Non-pigmented ciliary epithelial cell (primary cell): Measurements from ENCODE around the gene TRANK1.
A peak's percentile ranks its signal among the peaks of the same experiment; 100 is the strongest.
"Not testable (repeated sequence)": the region's sequence is repeated elsewhere in the genome, so short reads cannot be mapped to it uniquely, and the experiment has no call there.

ENCODE experiments used
- DNase-seq: peaks from one replicate; pipeline ENCODE4 v3.0.0-alpha.2; 2010; ENCODE audit warnings: low read depth

TRANK1 gene

DNA sequence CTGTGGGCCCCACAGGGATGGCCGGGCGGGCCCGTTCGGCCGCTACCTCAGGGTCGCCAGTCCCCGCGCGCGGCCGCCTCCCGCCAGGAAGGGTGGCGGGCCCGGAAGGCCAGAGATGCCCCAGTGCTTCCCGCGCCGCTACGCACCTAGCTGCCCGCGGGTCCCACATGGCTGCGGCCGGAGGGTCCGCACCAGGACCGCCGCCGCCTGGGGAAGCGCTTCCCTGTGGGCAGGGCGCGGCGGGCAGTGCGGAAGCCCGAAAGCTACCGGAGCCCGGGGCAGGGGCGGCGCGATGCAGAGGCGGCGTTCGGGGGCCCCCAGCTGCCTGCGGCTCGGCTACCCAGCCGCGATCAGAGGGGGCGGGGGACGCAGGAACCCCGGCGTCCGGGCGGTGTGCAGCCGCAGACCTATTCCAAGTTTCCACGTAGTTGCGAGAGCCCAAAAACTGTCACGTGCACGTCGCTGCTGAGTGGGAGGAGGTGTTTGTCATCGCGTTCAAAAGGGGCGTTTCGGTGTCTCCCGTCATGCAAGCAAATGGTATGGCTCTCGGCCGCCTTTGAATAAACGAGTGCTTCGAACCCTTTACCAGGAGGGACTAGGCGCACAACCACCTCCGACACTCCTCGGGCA, at the start of gene TRANK1:
Gene TRANK1, minus strand, starts transcription at position 414 of the 630 bp plus-strand sequence. Its CDS starts 245 bp downstream, at position 169.
- DNase-seq, result no peak

- peak; percentile 100 for DNase-seq
These were observed 48.8 kb upstream of the TRANK1 start, which contains the start of gene MLH1 for GRCh38 chr3:36993326-36994283. MLH1 (plus strand) TSS chr3:36993518; CDS start chr3:36993548, 30 bp downstream.

DNA sequence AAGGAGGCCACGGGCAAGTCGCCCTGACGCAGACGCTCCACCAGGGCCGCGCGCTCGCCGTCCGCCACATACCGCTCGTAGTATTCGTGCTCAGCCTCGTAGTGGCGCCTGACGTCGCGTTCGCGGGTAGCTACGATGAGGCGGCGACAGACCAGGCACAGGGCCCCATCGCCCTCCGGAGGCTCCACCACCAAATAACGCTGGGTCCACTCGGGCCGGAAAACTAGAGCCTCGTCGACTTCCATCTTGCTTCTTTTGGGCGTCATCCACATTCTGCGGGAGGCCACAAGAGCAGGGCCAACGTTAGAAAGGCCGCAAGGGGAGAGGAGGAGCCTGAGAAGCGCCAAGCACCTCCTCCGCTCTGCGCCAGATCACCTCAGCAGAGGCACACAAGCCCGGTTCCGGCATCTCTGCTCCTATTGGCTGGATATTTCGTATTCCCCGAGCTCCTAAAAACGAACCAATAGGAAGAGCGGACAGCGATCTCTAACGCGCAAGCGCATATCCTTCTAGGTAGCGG, 48.0 kb upstream of the TRANK1 start, which contains the start of gene EPM2AIP1:
Gene EPM2AIP1, minus strand, starts transcription at position 326 of the 520 bp plus-strand sequence. Its CDS starts 54 bp downstream, at position 272.
- DNase-seq, result no peak

GRCh38 chr3:36991923-36992805, 47.3 kb upstream of the TRANK1 start:
- DNase-seq, result peak; percentile 44

- no peak for DNase-seq
These were observed 46.3 kb upstream of the TRANK1 start for GRCh38 chr3:36991147-36991546.

DNA sequence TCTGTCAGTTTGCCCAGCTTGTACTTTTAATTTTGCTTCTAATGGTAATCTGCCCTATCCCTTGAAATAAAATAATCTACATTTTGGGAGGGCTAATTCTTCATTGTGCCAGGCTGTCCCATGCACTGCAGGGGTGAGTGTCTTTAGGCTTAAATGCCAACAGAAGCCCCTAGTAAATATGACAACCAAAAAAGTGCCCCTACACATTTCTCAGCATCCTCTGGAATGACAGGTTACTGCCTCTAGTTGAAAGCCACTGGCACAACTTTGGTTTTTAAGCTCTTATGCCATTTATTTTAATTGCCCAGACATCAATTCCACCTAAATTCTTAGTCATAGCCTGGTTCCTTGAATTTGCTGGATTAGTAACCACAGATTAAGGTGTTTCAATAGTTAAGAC, 44.7 kb upstream of the TRANK1 start:
- no peak for DNase-seq

DNA sequence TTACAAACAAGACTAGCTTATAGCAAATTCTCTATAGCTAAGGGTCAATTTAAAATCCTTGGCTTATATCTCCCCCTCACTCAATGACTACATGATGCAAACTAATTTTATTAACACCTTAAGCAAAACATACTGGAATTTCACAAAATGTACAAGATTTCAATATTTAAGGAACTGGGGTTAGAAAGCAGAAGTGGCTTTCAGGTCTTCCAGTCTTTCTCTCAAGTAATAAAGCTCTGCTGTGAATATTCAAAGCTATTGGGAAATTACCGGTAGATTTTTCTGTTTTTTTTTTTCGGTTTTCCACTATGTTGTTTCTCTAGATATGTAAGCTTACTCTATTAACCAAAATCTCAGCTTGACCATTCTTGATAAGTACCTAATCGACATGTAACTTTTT, 44.2 kb upstream of the TRANK1 start:
- DNase-seq, result no peak

GRCh38 chr3:36988356-36988755, 43.5 kb upstream of the TRANK1 start:
- DNase-seq, result no peak

DNA sequence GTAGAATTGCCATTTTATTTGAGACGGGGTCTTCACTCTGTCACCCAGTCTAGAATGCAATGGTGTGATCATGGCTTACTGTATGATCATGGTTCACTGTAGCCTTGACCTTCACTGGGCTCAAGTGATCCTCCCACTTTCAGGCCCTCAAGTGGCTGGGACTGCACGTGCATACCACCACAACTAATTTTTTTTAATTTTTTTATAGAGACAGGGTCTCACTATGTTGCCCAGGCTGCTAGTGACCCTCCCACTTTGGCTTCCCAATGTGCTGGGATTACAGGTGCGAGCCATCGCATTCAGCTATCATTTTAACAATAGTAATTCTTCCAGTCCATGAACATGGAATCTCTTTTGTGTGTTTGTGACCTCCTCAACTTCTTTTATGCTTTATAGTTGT, 36.2 kb upstream of the TRANK1 start:
- no peak for DNase-seq

- DNase-seq, result no peak
These were observed 28.3 kb upstream of the TRANK1 start for GRCh38 chr3:36973139-36973538.

DNA sequence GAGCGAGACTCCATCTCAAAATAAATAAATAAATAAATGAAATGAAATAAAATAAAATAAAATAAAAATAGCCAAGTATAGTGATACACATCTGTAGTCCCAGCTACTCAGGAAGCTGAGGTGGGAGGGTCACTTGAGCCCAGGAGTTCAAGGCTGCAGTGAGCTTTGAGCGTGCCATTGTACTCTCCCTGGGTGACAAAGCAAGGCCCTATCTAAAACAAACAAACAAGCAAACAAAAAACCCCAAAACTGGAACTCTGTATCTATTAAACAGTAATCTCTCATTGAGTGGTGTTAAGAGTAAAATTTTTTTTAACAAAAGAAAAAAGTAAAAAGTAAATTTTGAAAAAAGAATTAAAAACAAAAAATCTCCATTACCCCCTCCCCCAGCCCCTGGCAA, 27.3 kb upstream of the TRANK1 start:
- no peak for DNase-seq

GRCh38 chr3:36969540-36970432, 24.9 kb upstream of the TRANK1 start:
- DNase-seq, result peak; percentile 70

DNA sequence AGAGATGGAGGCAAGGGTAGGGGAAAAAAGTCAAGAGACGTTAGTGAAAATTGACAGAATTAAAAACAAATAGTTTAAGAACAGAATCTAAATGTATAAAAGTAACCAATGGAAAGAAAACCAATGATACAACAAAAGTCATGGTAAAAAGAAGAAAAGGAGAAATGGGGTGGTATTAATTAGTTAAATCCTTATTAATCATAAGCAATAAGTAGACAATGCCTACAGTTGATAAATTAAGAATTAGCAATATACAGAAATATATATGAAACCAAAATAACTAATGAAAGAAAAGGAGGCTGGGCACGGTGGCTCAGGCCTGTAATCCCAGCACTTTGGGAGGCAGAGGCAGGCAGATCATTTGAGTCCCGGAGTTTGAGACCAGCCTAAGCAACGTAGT, 24.2 kb upstream of the TRANK1 start:
- no peak for DNase-seq

DNA sequence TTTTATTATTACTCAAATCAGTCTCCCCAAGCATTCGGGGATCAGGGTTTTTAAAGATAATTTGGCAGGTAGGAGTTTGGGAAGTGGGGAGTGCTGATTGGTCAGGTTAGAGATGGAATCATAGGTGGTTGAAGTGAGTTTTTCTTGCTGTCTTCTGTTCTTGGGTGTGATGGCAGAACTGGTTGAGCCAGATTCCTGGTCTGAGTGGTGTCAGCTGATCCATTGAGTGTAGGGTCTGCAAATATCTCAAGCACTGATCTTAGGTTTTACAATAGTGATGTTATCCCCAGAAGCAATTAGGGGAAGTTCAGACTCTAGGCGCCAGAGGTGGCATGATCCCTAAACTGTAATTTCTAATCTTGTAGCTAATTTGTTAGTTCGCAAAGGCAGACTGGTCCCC, 20.6 kb upstream of the TRANK1 start:
- no peak for DNase-seq

- DNase-seq, result no peak
These were observed 20.0 kb upstream of the TRANK1 start for GRCh38 chr3:36964817-36965216.

DNA sequence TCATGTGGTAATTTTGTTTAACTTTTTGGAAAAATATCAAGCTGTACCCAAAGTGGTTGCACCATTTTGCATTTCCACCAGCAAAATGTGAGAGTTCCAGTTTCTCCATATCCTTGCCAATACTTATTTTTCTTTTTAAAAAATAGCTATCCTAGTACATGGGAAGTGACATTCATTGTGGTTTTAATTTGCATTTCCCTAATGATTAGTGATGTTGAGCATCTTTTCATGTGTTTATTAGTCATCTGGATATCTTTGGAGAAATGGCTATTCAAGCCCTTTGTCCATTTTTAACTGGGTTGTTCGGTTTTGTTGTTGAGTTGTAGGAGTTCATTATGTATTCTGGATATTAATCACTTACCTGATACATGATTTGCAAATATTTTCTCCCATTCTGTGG, 19.5 kb upstream of the TRANK1 start:
- DNase-seq, result no peak

DNA sequence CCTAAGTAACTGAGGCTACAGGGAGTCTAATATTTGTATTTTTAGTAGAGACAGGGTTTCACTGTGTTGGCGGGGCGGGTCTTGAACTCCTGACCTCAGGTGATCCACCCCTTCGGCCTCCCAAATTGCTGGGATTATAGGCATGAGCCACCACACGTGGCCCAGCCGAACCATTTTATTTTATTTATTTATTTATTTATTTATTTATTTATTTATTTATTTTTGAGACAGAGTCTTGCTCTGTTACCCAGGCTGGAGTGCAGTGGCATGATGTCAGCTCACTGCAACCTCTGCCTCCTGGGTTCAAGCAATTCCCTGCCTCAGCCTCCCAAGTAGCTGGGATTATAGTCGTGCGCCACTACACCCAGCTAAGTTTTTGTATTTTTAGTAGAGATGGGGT, 18.2 kb upstream of the TRANK1 start:
- not testable (repeated sequence) for DNase-seq

DNA sequence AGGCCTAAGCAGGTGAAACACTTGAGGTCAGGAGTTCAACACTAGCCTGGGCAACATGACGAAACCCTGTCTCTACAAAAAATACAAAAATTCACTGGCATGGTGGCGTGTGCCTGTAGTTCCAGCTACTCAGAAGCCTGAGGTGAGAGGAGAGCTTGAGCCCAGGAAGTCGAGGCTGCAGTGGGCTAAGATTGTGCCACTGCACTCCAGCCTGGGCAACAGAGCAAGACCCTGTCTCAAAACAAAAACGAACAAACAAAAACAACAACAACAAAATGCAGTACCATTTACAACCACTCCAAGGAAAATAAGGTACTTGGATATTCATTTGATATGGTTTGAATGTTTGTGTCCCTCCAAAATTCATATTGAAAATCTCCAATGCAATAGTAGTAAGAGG, 15.6 kb upstream of the TRANK1 start:
- DNase-seq, result no peak

- DNase-seq, result no peak
These were observed 15.0 kb upstream of the TRANK1 start for GRCh38 chr3:36959821-36960220.

- peak; percentile 43 for DNase-seq
These were observed 13.2 kb upstream of the TRANK1 start for GRCh38 chr3:36957862-36958686.
